Measurements from ENCODE around the gene FNBP1.

FNBP1 gene

DNA sequence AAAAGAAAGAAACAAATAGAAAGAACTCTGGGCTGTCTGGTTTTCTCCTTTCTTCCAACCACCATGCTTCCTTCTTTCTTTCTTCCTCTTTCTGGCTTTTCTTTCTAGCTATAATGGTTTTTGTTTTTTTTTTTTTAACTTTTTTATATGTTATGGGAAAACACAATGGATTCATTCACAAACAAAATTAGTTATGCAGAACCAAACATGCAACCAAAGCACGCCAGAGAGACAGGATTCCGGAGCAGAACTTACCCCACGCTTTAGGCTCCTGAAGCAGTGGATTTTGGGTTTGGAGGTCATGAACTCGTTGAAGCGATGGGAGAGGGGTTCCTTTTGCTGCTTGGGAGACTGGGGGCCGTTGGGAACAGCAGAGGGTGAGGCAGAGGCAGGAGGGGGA is 119.4 kb downstream of the FNBP1 start:
- TF ChIP-seq, protein P1, sequence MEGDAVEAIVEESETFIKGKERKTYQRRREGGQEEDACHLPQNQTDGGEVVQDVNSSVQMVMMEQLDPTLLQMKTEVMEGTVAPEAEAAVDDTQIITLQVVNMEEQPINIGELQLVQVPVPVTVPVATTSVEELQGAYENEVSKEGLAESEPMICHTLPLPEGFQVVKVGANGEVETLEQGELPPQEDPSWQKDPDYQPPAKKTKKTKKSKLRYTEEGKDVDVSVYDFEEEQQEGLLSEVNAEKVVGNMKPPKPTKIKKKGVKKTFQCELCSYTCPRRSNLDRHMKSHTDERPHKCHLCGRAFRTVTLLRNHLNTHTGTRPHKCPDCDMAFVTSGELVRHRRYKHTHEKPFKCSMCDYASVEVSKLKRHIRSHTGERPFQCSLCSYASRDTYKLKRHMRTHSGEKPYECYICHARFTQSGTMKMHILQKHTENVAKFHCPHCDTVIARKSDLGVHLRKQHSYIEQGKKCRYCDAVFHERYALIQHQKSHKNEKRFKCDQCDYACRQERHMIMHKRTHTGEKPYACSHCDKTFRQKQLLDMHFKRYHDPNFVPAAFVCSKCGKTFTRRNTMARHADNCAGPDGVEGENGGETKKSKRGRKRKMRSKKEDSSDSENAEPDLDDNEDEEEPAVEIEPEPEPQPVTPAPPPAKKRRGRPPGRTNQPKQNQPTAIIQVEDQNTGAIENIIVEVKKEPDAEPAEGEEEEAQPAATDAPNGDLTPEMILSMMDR (IDR thresholded peaks at IDR 0.05; ENCODE audit: insufficient read depth, missing control alignments) = no peak
- no peak for FAIRE-seq
- no peak for DNase-seq (ENCODE audit: insufficient read length, low spot score)

DNA sequence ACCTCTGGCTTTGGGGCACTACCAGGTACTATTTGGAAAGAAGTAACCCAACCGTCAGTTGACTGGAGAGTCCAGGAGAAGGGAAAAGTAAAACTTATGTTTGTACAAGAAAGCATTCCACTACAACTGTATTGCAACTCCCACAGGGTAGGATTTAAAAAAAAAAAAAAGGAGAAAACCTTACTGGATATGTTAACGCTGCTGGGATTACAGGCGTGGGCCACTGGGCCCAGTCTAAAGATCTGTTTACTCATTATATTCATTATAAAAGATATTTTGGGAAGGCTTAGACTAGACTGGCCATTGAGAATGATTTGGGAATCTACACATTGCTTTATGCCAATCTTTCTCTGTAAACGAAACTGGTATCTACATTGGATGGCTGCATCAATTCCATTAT is 121.1 kb downstream of the FNBP1 start:
- FAIRE-seq (no peak), DNase-seq (ENCODE audit: insufficient read length, low spot score) (no peak)
- TF ChIP-seq, protein P1 (IDR thresholded peaks at IDR 0.05; ENCODE audit: insufficient read depth, missing control alignments) = no peak

DNA sequence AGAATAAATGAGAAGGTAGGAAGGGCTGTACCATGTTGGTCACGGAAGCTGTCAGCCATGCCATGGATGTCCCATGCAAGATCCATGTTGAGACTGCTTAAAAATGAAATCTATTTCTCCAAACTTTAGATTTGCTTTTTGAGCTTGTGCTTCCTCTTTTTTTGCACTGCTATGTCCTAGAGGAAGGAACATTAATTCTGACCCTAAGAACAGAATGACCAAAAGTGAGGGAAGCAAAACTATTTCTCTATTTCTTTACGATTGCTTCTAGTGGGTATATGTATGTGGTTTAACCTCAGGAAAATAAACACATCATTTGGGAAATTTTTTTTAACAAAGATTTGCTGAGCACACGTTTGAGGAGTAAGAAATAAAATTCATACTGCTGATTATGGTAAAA is 123.1 kb downstream of the FNBP1 start:
- TF ChIP-seq, protein P1 (IDR thresholded peaks at IDR 0.05; ENCODE audit: insufficient read depth, missing control alignments) = no peak
- DNase-seq (ENCODE audit: insufficient read length, low spot score) = no peak
- no peak for FAIRE-seq

DNA sequence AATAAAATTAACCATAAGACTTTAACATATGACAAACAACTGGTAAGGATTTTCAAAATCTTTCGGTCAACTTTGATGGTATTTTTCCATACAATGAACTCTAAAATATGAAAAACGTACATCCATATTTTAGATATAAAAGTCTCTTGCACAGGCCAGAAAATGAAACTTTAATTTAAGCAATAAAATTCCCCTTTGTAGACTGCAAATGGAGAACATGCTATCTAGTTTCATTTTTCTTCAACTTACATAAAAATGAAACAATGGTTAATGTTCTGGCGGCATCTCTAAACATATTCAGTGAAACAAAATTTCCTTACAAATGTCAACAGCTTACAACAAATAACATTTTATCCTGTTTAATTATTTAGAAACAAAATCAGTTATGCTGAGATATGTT is 123.7 kb downstream of the FNBP1 start:
- DNase-seq (ENCODE audit: insufficient read length, low spot score) (no peak), FAIRE-seq (no peak)
- TF ChIP-seq, protein P1 (IDR thresholded peaks at IDR 0.05; ENCODE audit: insufficient read depth, missing control alignments) = no peak

DNA sequence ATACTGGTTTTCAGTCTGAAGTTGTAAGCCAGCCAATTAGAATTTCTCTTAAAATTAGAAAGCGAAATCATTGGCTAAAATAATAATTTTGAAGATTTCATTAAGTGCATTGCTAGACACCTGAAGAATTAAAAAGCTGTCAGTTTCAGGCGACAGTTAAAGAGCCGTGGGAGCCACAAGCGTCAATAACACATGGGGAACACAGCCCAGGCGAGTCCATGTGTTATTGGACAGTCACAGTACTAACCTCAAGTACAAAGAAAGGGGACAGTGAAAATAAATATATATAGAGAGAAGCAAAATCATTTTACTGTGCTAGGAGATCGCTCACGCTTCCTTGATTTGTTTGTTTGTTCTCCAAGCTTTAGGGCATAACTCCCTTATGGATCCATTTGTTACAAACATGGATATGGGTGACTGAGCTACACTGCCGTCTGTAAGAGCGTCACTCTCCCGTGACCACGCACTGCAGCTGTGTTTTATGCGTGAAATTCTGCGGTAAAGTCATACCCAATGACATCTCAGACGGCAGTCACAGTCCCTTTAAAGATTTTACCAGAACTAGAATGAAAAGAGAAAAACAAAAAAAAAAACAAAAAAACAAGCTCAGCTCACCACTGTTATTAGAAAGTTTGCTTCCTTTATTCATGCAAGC is 124.6 kb downstream of the FNBP1 start:
- TF ChIP-seq, protein P1 (IDR thresholded peaks at IDR 0.05; ENCODE audit: insufficient read depth, missing control alignments) = no peak
- no peak for DNase-seq (ENCODE audit: insufficient read length, low spot score)
- no peak for FAIRE-seq

DNA sequence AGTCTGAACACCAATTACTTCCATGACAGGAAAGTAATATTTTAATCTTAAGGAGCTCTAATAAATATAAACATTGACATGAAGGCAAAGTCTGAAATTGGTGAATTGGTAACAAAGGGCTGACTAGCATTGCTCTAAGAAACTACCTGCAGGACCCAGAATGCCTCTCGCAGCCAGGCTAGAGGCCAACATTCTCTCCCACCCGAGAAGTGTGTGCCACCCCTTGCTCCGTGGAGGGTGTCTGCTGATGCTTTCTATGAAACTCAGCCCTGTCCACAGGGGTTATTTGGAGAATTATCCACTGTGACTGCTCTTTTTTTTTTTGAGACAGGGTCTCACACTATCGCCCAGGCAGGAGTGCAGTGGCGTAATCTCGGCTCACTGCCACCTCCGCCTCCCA is 126.3 kb downstream of the FNBP1 start:
- TF ChIP-seq, protein P1 (IDR thresholded peaks at IDR 0.05; ENCODE audit: insufficient read depth, missing control alignments) = no peak
- FAIRE-seq = no peak
- DNase-seq (ENCODE audit: insufficient read length, low spot score) = no peak

DNA sequence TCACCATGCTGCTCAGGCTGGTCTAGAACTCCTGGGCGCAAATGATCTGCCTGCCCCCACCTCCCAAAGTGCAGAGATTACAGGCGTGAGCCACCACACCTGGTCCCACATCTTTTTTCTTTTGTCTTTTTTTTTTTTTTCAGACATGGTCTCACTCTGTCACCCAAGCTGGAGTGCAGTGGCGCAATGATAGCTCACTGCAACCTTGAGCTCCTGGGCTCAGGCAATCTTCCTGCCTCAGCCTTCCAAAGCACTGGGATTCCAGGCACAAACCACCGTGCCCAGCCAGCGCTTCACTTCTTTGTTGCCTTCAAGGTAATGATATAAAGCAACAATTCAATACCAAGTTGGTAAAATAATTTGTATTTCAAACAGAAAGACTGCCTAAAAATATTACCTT is 128.9 kb downstream of the FNBP1 start:
- DNase-seq (ENCODE audit: insufficient read length, low spot score) (no peak), FAIRE-seq (no peak)
- TF ChIP-seq, protein P1 (IDR thresholded peaks at IDR 0.05; ENCODE audit: insufficient read depth, missing control alignments) = no peak

Data from D721Med (cell line).